GM10248 (cell line): ENCODE data around the gene CATSPERD.

ENCODE experiments used
- CTCF ChIA-PET: fragments of 300-600 bp; sonication (Branson Sonifier 250); formaldehyde crosslinking; extraction: SDS; loops from one replicate; lab custom pipeline; 2021; ENCODE audit warnings: antibody characterized with exemption; lab: Yijun Ruan, JAX
- POLR2A ChIA-PET: fragments of 350-650 bp; sonication (Branson Sonifier 250); formaldehyde crosslinking; extraction: SDS; loops from one replicate; lab custom pipeline; 2020; ENCODE audit warnings: antibody characterized with exemption; lab: Yijun Ruan, JAX
- DNase-seq: peaks from one replicate; pipeline ENCODE4 v3.0.0; 2012; ENCODE audit errors: extremely low spot score
- CTCF ChIP-seq: IDR thresholded peaks from 2 replicates; pipeline ENCODE4 v1.5.1; 2012; ENCODE audit warnings: mild to moderate bottlenecking, low read depth; ENCODE audit errors: extremely low read depth, missing control alignments, control extremely low read depth

The CATSPERD gene

GRCh38 chr19:5789886-5790558 lies 69.6 kb downstream of the CATSPERD start:
- no peak for DNase-seq
- TF ChIP-seq CTCF, result no peak
- ChIA-PET POLR2A (no interaction called here), CTCF (interaction anchor here (0.8 to 8.5 kb wide), 3 partner anchors 14 to 178 kb away, joined by 3 to 75 read pairs (median 4); partner anchors contain the start of gene NRTN)

- CTCF ChIA-PET, result interaction anchor here (1.2 to 8.5 kb wide), 3 partner anchors 13 to 177 kb away, joined by 4 to 75 read pairs (median 4); partner anchors contain the start of gene NRTN
- POLR2A ChIA-PET, result interaction anchor here (1.0 kb wide), 2 partner anchors 13 to 38 kb away, joined by 3 read pairs; no protein-coding TSS in a partner anchor
- DNase-seq, result peak; percentile 98
- no peak for TF ChIP-seq CTCF
These were observed 70.4 kb downstream of the CATSPERD start, which contains the start of gene DUS3L for GRCh38 chr19:5790559-5791520. Gene DUS3L, minus strand, starts transcription at chr19:5791163. Its CDS starts 22 bp downstream, at chr19:5791141.

DNA sequence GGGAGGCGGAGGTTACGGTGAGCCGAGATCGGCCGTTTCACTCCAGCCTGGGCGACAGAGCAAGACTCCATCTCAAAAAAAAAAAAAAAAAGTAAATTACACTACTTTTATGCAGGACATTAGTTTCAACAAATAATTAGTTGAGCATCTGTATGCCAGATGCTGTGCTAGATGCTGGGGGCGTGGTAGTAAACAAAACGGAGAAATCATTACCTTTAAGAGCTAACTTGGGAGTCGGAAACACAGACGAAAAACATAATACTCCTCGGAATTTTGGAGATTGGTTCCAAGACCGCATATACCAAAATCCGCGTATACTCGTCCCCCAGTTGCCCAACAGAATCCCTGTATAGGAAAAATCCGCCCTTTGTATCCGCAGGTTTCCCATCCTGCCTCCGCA lies 71.8 kb downstream of the CATSPERD start:
- TF ChIP-seq CTCF, result no peak
- no peak for DNase-seq
- ChIA-PET CTCF (interaction anchor here (1.3 to 8.5 kb wide), 2 partner anchors 12 to 16 kb away, joined by 4 to 75 read pairs; partner anchors contain the start of gene NRTN), POLR2A (interaction anchor here (0.7 kb wide), 1 partner anchor 463 kb away, joined by 6 read pairs; no protein-coding TSS in a partner anchor)

- no peak for DNase-seq
- TF ChIP-seq CTCF, result no peak
- CTCF ChIA-PET, result interaction anchor here (0.7 to 8.5 kb wide), 5 partner anchors 10 to 35 kb away, joined by 3 to 75 read pairs (median 4); partner anchors contain the start of gene NRTN
- POLR2A ChIA-PET, result no interaction called here
These were observed 72.8 kb downstream of the CATSPERD start for GRCh38 chr19:5793188-5793587.

DNA sequence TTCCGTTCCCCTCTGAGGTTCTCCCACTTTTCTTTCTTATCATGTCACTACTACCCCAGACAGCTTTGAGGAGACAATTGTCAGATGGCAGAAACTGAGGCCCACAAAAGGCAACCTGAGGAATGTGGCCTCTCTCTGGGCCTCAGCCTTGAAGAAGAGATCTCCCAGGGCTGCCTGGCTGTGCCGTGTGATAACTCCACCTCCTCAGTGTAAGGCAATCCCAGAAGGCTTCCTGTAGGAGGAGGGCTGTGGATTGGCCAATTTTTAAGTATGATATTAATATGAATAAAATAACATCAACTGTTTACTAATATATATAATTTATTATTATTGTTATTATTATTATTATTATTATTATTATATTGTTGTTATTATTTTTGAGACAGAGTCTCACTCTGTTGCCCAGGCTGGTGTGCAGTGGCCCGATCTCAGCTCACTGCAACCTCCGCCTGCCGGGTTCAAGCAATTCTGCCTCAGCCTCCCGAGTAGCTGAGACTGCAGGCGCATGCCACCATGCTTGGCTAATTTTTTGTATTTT lies 75.0 kb downstream of the CATSPERD start:
- no peak for DNase-seq
- no peak for TF ChIP-seq CTCF
- ChIA-PET CTCF (interaction anchor here (1.0 to 8.5 kb wide), 10 partner anchors 8 to 247 kb away, joined by 3 to 75 read pairs (median 3); partner anchors contain the start of gene NRTN), POLR2A (no interaction called here)

DNA sequence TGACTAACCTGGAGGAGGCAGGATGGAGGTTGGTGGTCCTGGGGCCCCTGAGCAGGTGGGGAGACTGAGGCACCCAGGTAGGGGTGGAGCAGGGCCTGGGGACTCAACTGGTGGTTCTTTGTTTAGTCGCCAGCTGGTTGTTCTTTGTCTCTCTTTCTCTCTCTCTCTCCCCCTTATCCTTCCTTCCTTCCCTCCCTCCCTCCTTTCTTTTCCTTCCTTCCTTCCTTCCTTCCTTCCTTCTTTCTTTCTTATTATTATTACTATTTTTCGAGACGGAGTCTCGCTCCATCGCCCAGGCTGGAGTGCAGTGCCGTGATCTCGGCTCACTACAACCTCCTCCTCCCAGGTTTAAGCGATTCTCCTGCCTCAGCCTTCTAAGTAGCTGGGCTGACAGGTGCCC lies 77.8 kb downstream of the CATSPERD start:
- CTCF ChIA-PET, result no interaction called here
- POLR2A ChIA-PET, result no interaction called here
- no peak for TF ChIP-seq CTCF
- no peak for DNase-seq
